ENCODE data around the gene LTN1. TPM values are rescaled to one million over a fixed set of nuclear protein-coding genes. Genes with fewer than 3 reads are reported as not detected.

Gene LTN1
- polyA plus RNA-seq, 3 donors: 6.0 to 14.0 (median 11.7) TPM

GRCh38 chr21:28904961-28905435 is 87.7 kb downstream of the LTN1 start:
- Mint-ChIP-seq H3K9me3 (peaks cover 3 to 11% (median 8%) of the 10 kb centered on the region in 7 donors), H3K4me3 (no peak overlapping the region), H3K27ac (no peak overlapping the region), H3K36me3 (no peaks in the 10 kb centered on the region), H3K27me3 (ENCODE audit: low read depth in 3 of 3) (peaks cover 0 to 5% (median 1%) of the 10 kb centered on the region in 3 donors), H3K4me1 (no peaks in the 10 kb centered on the region)
- Histone ChIP-seq H3K27ac (ENCODE audit: low read depth in 1 of 2, low read length in 2 of 2) (no peak overlapping the region), H3K36me3 (replicated peaks in 1 of 2; ENCODE audit: control insufficient read depth in 1 of 2, insufficient read depth in 2 of 2, low read length in 2 of 2) (no peaks in the 10 kb centered on the region), H3K4me2 (replicated peaks; ENCODE audit: extremely low read depth, low read length, poor library complexity, severe bottlenecking) (no peak overlapping the region), H3K4me1 (ENCODE audit: control insufficient read depth in 1 of 2, insufficient read depth in 2 of 2, low read length in 2 of 2) (no peaks in the 10 kb centered on the region), H3K9me3 (replicated peaks in 1 of 2; ENCODE audit: control insufficient read depth in 1 of 2, insufficient read depth in 1 of 2, low read length in 2 of 2) (no peaks in the 10 kb centered on the region), H3K79me2 (ENCODE audit: insufficient read depth, low read length) (no peaks in the 10 kb centered on the region), H4K20me1 (ENCODE audit: insufficient read depth, low read length) (no peaks in the 10 kb centered on the region), H3K27me3 (ENCODE audit: control insufficient read depth in 2 of 2, insufficient read depth in 2 of 2, low read length in 2 of 2) (no peaks in the 10 kb centered on the region), H3K9ac (ENCODE audit: insufficient read depth, low read length, poor library complexity, severe bottlenecking) (no peak overlapping the region), H3K4me3 (replicated peaks in 1 of 3; ENCODE audit: low read depth in 2 of 3, low read length in 3 of 3) (no peak overlapping the region), H2AFZ (ENCODE audit: insufficient read depth, low read depth, low read length, poor library complexity, severe bottlenecking) (no peak overlapping the region)
- intact Hi-C loops (cut with micrococcal nuclease): no loop called here
- no peak for DNase-seq
- WGBS (ENCODE audit: insufficient coverage): 100% methylated on average over 1 of the region's 1 CpG
- TF ChIP-seq CTCF (IDR thresholded peaks at IDR 0.05): no peak

GRCh38 chr21:28903448-28903847 is 89.2 kb downstream of the LTN1 start:
- no peaks in the 10 kb centered on the region for H3K27me3 ChIP-seq (ENCODE audit: control insufficient read depth in 2 of 2, insufficient read depth in 2 of 2, low read length in 2 of 2)
- intact Hi-C loops (cut with micrococcal nuclease): no loop called here
- no peaks in the 10 kb centered on the region for H4K20me1 ChIP-seq (ENCODE audit: insufficient read depth, low read length)
- no peak overlapping the region for H2AFZ ChIP-seq (ENCODE audit: insufficient read depth, low read depth, low read length, poor library complexity, severe bottlenecking)
- Mint-ChIP-seq H3K4me1 (no peaks in the 10 kb centered on the region), H3K36me3 (no peaks in the 10 kb centered on the region), H3K9me3 (peaks cover 1 to 11% (median 8%) of the 10 kb centered on the region in 7 donors), H3K27ac (no peak overlapping the region), H3K27me3 (ENCODE audit: low read depth in 3 of 3) (peaks cover 0 to 5% (median 1%) of the 10 kb centered on the region in 3 donors), H3K4me3 (no peak overlapping the region)
- H3K79me2 ChIP-seq (ENCODE audit: insufficient read depth, low read length): no peaks in the 10 kb centered on the region
- no peak overlapping the region for H3K4me3 ChIP-seq (replicated peaks in 1 of 3; ENCODE audit: low read depth in 2 of 3, low read length in 3 of 3)
- 98% methylated on average over 14 of the region's 18 CpGs for WGBS (ENCODE audit: insufficient coverage)
- no peak for TF ChIP-seq CTCF (IDR thresholded peaks at IDR 0.05)
- no peak overlapping the region for H3K27ac ChIP-seq (ENCODE audit: low read depth in 1 of 2, low read length in 2 of 2)
- H3K4me2 ChIP-seq (replicated peaks; ENCODE audit: extremely low read depth, low read length, poor library complexity, severe bottlenecking): no peak overlapping the region
- no peaks in the 10 kb centered on the region for H3K9me3 ChIP-seq (replicated peaks in 1 of 2; ENCODE audit: control insufficient read depth in 1 of 2, insufficient read depth in 1 of 2, low read length in 2 of 2)
- no peaks in the 10 kb centered on the region for H3K36me3 ChIP-seq (replicated peaks in 1 of 2; ENCODE audit: control insufficient read depth in 1 of 2, insufficient read depth in 2 of 2, low read length in 2 of 2)
- no peak for DNase-seq
- no peaks in the 10 kb centered on the region for H3K4me1 ChIP-seq (ENCODE audit: control insufficient read depth in 1 of 2, insufficient read depth in 2 of 2, low read length in 2 of 2)
- H3K9ac ChIP-seq (ENCODE audit: insufficient read depth, low read length, poor library complexity, severe bottlenecking): no peak overlapping the region
